ENCODE measurements around the gene PARP4. TPM values are rescaled to one million over a fixed set of nuclear protein-coding genes. Genes with fewer than 3 reads are reported as not detected.
"Not testable (repeated sequence)": the region's sequence is repeated elsewhere in the genome, so short reads cannot be mapped to it uniquely, and the experiment has no call there.

PARP4 gene
- total RNA-seq, 1 donor from 2014 or later: 41.9 TPM

DNA sequence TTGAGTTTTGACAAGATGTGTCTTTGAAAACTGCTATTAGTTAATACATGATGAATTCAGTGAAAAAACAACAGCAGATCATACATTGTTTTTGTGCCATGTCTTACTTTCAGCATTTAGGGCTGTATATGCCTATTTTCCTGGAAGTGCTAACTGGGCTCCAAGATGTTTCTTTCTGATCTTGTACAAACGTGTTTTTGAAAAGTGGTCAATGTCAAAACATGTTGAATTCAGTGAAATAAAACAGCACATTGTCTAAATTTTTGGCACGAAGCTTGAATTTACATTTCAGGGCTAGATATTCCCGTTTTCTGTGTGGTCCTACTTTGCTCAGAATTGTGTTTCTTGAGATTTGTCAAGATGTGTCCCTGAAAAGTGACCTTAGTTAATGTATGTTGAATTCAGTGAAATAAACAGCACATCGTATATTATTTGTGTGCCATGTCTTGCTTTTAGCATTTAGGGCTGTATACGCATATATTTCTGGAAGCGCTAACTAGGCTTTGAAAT lies 14.7 kb upstream of the PARP4 start:
- DNase-seq (ENCODE audit: low spot score): no peak
- peaks cover 35% of the 10 kb centered on the region for H3K27me3 Mint-ChIP-seq (ENCODE audit: insufficient read depth)
- H3K4me1 Mint-ChIP-seq (ENCODE audit: low read depth): no peaks in the 10 kb centered on the region
- no peak overlapping the region for H3K27ac Mint-ChIP-seq
- intact Hi-C loops (cut with micrococcal nuclease): no loop called here
- H3K36me3 Mint-ChIP-seq (ENCODE audit: low read depth): peaks cover 4% of the 10 kb centered on the region
- no peak overlapping the region for H3K4me3 Mint-ChIP-seq
- H3K9me3 Mint-ChIP-seq: no peaks in the 10 kb centered on the region

DNA sequence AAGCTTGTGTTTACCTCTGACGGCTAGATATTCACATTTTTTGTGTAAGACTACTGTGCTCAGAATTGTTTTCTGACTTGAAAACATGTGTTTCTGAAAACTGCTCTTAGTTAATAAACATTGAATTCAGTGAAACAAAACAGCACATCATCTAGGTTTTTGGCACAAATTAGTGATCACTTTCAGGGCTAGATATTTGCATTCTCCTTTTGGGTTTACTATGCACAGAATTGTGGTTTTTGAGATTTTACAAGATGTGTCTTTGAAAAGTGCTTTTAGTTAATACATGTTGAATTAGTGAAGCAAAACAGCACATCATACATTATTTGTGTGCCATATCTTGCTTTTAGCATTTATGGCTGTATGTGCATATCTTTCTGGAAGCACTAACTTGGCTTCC lies 8.2 kb upstream of the PARP4 start:
- Mint-ChIP-seq H3K4me3 (no peak overlapping the region), H3K27ac (no peak overlapping the region), H3K27me3 (ENCODE audit: insufficient read depth) (peaks cover 5% of the 10 kb centered on the region), H3K36me3 (ENCODE audit: low read depth) (no peaks in the 10 kb centered on the region), H3K4me1 (ENCODE audit: low read depth) (peaks cover 11% of the 10 kb centered on the region), H3K9me3 (no peaks in the 10 kb centered on the region)
- DNase-seq (ENCODE audit: low spot score): no peak
- intact Hi-C loops (cut with micrococcal nuclease): no loop called here

DNA sequence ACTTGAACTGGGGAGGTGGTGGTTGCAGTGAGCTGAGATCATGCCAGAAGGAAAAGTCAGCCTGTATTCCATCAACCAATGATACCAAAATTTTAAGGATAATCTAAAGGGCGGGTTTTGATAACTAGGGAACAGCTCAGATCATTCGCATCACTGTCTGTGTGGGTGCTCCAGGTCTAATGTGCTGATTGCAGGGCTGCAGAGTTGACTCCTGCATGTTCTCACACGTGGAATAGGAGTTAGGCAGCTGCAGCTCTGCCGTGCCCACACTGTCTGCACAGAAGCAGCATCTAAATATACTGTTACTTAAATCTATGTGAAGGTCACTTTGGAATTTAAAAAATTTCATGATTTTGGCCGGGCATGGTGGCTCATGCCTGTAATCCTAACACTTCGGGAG lies 4.3 kb upstream of the PARP4 start:
- intact Hi-C loops (cut with micrococcal nuclease): no loop called here
- Mint-ChIP-seq H3K9me3 (no peaks in the 10 kb centered on the region), H3K4me1 (ENCODE audit: low read depth) (peaks cover 39% of the 10 kb centered on the region), H3K27ac (no peak overlapping the region), H3K27me3 (ENCODE audit: insufficient read depth) (no peaks in the 10 kb centered on the region), H3K4me3 (no peak overlapping the region), H3K36me3 (ENCODE audit: low read depth) (peaks cover 2% of the 10 kb centered on the region)
- DNase-seq (ENCODE audit: low spot score): no peak

DNA sequence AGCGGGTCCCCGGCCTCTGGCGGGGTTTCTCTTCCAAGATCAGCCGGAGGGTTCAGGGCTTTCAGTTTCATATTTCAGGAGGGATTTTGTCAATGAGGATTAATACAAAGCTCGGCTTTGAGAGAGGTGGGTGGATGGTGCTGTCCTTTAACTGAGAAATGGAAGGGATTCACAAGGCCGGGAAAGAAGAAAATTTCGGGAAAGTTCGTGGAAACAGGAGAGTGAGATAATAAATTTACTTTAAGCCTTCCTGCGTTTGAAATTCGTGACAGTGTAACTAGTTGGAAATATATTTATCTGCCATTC lies 283 bp upstream of the PARP4 start:
- no peaks in the 10 kb centered on the region for H3K9me3 Mint-ChIP-seq
- H3K27ac Mint-ChIP-seq: peak overlapping the region; percentile 98
- H3K27me3 Mint-ChIP-seq (ENCODE audit: insufficient read depth): peaks cover 2% of the 10 kb centered on the region
- DNase-seq (ENCODE audit: low spot score): no peak
- intact Hi-C loops (cut with micrococcal nuclease): loop anchor here (1.0 to 5.0 kb wide), 12 partner anchors 42 to 1128 kb away; partner anchors contain the start of genes MTMR6, NUP58 and SPATA13
- peaks cover 51% of the 10 kb centered on the region for H3K4me1 Mint-ChIP-seq (ENCODE audit: low read depth)
- peaks cover 5% of the 10 kb centered on the region for H3K36me3 Mint-ChIP-seq (ENCODE audit: low read depth)
- H3K4me3 Mint-ChIP-seq: peak overlapping the region; percentile 87

DNA sequence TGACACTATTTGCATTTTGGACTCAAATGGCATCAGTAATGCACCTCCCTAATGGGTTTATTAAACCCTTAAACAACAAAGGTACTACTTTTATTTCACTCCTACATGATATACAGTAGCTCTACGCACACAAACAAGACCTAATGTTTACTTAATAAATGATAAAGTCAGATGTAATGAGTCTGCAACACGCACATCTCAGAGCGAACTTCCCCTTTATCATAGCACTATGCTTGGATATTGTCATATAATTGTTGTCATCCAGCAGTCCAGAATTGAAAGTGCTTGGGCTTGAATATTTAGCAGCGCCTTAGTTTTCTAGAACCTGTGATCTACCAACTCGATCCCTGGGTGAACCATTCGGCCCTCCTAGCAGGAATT lies 772 bp downstream of the PARP4 start:
- peaks cover 2% of the 10 kb centered on the region for H3K27me3 Mint-ChIP-seq (ENCODE audit: insufficient read depth)
- intact Hi-C loops (cut with micrococcal nuclease): loop anchor here (1.0 to 5.0 kb wide), 17 partner anchors 43 to 1137 kb away; partner anchors contain the start of genes MTMR6, NUP58 and SPATA13
- no peak for DNase-seq (ENCODE audit: low spot score)

DNA sequence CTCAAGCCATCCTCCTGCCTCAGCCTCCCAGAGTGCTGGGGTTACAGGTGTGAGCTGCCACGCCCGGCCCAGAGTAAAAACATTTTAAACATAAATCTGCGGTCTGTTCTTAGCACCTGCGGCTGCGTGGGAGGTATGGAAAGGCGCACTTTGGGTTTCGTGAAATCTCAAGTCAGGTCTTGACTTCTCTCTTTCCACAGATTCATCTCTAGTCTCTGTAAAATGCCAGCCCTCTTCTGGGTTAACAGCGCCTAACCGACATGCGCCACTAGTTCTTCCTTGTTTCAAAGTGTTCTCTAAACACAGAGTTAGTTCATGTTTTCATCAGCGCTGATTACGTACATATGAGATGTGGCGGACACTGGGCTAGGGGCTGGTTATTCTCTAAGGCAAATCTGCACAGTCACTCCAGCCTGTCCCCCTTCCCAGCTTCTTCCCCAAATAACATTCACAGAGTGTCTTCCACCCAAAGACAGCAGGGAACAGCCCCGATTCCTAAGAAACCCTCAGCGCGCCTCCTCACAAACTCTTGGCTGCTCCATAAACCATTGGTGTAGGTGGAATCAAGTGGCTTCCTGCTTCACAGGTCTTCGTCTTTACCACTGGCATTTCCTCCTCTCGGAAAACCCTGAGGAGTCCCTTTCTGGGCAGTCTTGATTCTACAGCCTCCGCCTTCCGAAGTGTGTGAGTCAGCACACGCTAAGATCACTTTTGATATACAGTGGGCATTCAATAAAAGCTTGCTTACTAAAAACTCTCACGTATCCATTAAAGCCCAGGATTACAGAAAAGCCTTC lies 1.4 kb downstream of the PARP4 start:
- peak overlapping the region; percentile 87 for H3K4me3 Mint-ChIP-seq
- peaks cover 2% of the 10 kb centered on the region for H3K27me3 Mint-ChIP-seq (ENCODE audit: insufficient read depth)
- H3K36me3 Mint-ChIP-seq (ENCODE audit: low read depth): peaks cover 7% of the 10 kb centered on the region
- intact Hi-C loops (cut with micrococcal nuclease): loop anchor here (1.0 to 5.0 kb wide), 13 partner anchors 52 to 1136 kb away; partner anchors contain the start of genes MTMR6, NUP58 and SPATA13
- peak; percentile 34 for DNase-seq (ENCODE audit: low spot score)
- peak overlapping the region; percentile 98 for H3K27ac Mint-ChIP-seq
- peaks cover 50% of the 10 kb centered on the region for H3K4me1 Mint-ChIP-seq (ENCODE audit: low read depth)
- H3K9me3 Mint-ChIP-seq: no peaks in the 10 kb centered on the region

More for the DNA sequence above, 772 bp downstream of the PARP4 start:
- H3K9me3 Mint-ChIP-seq: no peaks in the 10 kb centered on the region
- peak overlapping the region; percentile 87 for H3K4me3 Mint-ChIP-seq
- peak overlapping the region; percentile 98 for H3K27ac Mint-ChIP-seq
- peaks cover 7% of the 10 kb centered on the region for H3K36me3 Mint-ChIP-seq (ENCODE audit: low read depth)
- peaks cover 50% of the 10 kb centered on the region for H3K4me1 Mint-ChIP-seq (ENCODE audit: low read depth)

- intact Hi-C loops (cut with micrococcal nuclease): no loop called here
- Mint-ChIP-seq H3K4me1 (ENCODE audit: low read depth) (peaks cover 28% of the 10 kb centered on the region), H3K27me3 (ENCODE audit: insufficient read depth) (peaks cover 2% of the 10 kb centered on the region), H3K27ac (no peak overlapping the region), H3K9me3 (no peaks in the 10 kb centered on the region), H3K36me3 (ENCODE audit: low read depth) (peaks cover 16% of the 10 kb centered on the region), H3K4me3 (no peak overlapping the region)
- DNase-seq (ENCODE audit: low spot score): no peak
Measured at GRCh38 chr13:24506698-24507335, 5.8 kb downstream of the PARP4 start.

- Mint-ChIP-seq H3K36me3 (ENCODE audit: low read depth) (peaks cover 16% of the 10 kb centered on the region), H3K4me1 (ENCODE audit: low read depth) (peaks cover 26% of the 10 kb centered on the region)
- DNase-seq (ENCODE audit: low spot score); H3K27ac Mint-ChIP-seq; H3K9me3 Mint-ChIP-seq; H3K4me3 Mint-ChIP-seq; intact Hi-C loops (cut with micrococcal nuclease); H3K27me3 Mint-ChIP-seq (ENCODE audit: insufficient read depth): not testable (repeated sequence)
Measured at GRCh38 chr13:24506283-24506682, 6.3 kb downstream of the PARP4 start.

- Mint-ChIP-seq H3K4me3 (no peak overlapping the region), H3K27ac (no peak overlapping the region), H3K36me3 (ENCODE audit: low read depth) (peaks cover 16% of the 10 kb centered on the region), H3K4me1 (ENCODE audit: low read depth) (peaks cover 22% of the 10 kb centered on the region), H3K27me3 (ENCODE audit: insufficient read depth) (no peaks in the 10 kb centered on the region), H3K9me3 (no peaks in the 10 kb centered on the region)
- no peak for DNase-seq (ENCODE audit: low spot score)
- intact Hi-C loops (cut with micrococcal nuclease): no loop called here
Measured at GRCh38 chr13:24505756-24506155, 6.8 kb downstream of the PARP4 start.

GRCh38 chr13:24505256-24505655 lies 7.3 kb downstream of the PARP4 start:
- peaks cover 16% of the 10 kb centered on the region for H3K36me3 Mint-ChIP-seq (ENCODE audit: low read depth)
- intact Hi-C loops (cut with micrococcal nuclease): no loop called here
- H3K4me1 Mint-ChIP-seq (ENCODE audit: low read depth): peaks cover 21% of the 10 kb centered on the region
- DNase-seq (ENCODE audit: low spot score): no peak
- no peaks in the 10 kb centered on the region for H3K27me3 Mint-ChIP-seq (ENCODE audit: insufficient read depth)
- no peak overlapping the region for H3K27ac Mint-ChIP-seq
- no peaks in the 10 kb centered on the region for H3K9me3 Mint-ChIP-seq
- no peak overlapping the region for H3K4me3 Mint-ChIP-seq

- intact Hi-C loops (cut with micrococcal nuclease): no loop called here
- H3K36me3 Mint-ChIP-seq (ENCODE audit: low read depth): peaks cover 18% of the 10 kb centered on the region
Measured at GRCh38 chr13:24503379-24503696, 9.2 kb downstream of the PARP4 start.

GRCh38 chr13:24502533-24503378 lies 9.8 kb downstream of the PARP4 start:
- intact Hi-C loops (cut with micrococcal nuclease): no loop called here
- peak overlapping the region; percentile 53 for H3K27ac Mint-ChIP-seq
- peaks cover 18% of the 10 kb centered on the region for H3K4me1 Mint-ChIP-seq (ENCODE audit: low read depth)
- H3K9me3 Mint-ChIP-seq: no peaks in the 10 kb centered on the region
- no peaks in the 10 kb centered on the region for H3K27me3 Mint-ChIP-seq (ENCODE audit: insufficient read depth)
- no peak for DNase-seq (ENCODE audit: low spot score)
- H3K36me3 Mint-ChIP-seq (ENCODE audit: low read depth): peaks cover 17% of the 10 kb centered on the region
- H3K4me3 Mint-ChIP-seq: no peak overlapping the region

More at GRCh38 chr13:24503379-24503696, 9.2 kb downstream of the PARP4 start:
- Mint-ChIP-seq H3K4me3 (no peak overlapping the region), H3K9me3 (no peaks in the 10 kb centered on the region), H3K27me3 (ENCODE audit: insufficient read depth) (no peaks in the 10 kb centered on the region), H3K4me1 (ENCODE audit: low read depth) (peaks cover 21% of the 10 kb centered on the region), H3K27ac (no peak overlapping the region)
- DNase-seq (ENCODE audit: low spot score): no peak
